Activated CD8-positive, alpha-beta memory T cell treated with anti-CD3 and anti-CD28 coated beads, Interleukin-2, amount 50 U/mL, for 1 hour (primary cell): ENCODE measurements around the gene SNX25.
"Not testable (repeated sequence)": the region's sequence is repeated elsewhere in the genome, so short reads cannot be mapped to it uniquely, and the experiment has no call there.

Source experiments
- DNase-seq: peaks from one replicate; pipeline ENCODE4 v3.0.0-alpha.2; 2020; ENCODE audit errors: extremely low read depth

Gene SNX25

GRCh38 chr4:185235119-185235842, 25.9 kb downstream of the SNX25 start:
- DNase-seq, result no peak

GRCh38 chr4:185235843-185236503, 26.6 kb downstream of the SNX25 start:
- no peak for DNase-seq

- no peak for DNase-seq
Observed at GRCh38 chr4:185237175-185237574, 27.8 kb downstream of the SNX25 start.

DNA sequence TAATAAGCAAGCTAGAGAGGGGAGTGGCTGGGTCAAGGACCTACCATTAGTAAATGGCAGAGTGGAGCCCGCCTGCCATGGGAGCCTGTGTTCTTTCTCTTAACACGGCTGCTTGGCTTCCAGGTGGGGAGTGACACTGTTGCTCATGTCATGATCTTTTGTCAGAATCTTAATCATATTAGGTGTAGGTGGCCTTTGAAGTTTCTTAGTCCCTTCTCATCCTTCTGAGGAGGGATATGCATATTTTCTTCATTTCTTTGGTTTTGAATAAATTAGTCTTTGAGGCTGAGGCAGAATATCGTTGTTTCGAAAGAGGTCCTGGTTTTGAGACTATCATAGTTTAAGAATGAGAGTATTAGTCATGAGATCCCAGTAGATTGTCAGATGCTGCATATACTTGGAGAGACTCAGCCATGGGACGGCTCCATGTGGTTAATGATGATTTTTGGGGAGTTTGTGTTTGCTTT, 28.9 kb downstream of the SNX25 start:
- DNase-seq, result no peak

GRCh38 chr4:185238750-185239149, 29.4 kb downstream of the SNX25 start:
- no peak for DNase-seq

- not testable (repeated sequence) for DNase-seq
Observed at GRCh38 chr4:185240486-185240885, 31.1 kb downstream of the SNX25 start.

DNA sequence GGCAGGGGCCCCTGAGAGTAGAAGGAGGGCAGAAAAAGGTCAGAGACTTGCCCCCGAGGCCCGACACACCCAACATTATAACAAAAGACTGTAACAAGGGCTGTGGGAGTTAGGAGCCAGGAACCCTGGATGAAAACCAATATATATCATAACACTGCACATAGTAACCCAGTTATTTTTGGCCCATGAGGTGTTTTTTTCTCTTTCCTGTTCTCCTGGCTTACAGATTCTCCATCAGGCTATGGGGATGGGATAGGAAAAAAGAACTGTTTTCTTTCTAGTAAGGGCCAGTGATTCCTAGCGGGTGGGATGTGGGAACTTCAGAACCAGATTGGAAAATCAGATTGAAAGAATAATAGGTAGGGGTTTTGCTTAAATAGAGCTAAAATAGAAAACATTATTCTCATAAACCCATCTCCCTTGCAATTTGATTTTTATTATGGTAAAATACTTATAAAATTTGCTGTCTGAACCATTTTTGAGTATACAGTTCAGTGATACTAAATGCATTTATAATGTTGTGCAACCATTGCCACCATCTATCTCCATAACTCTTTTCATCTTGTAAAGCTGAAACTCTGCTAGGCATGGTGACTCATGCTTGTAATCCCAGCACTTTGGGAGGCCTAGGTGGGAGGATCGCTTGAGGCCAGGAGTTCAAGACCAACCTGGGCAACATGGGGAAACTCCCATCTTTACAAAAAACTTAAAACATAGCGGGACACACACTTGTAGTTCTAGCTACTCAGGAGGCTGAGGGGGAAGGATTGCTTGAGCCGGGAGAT, 33.5 kb downstream of the SNX25 start:
- no peak for DNase-seq

GRCh38 chr4:185243879-185244278, 34.5 kb downstream of the SNX25 start:
- no peak for DNase-seq

DNA sequence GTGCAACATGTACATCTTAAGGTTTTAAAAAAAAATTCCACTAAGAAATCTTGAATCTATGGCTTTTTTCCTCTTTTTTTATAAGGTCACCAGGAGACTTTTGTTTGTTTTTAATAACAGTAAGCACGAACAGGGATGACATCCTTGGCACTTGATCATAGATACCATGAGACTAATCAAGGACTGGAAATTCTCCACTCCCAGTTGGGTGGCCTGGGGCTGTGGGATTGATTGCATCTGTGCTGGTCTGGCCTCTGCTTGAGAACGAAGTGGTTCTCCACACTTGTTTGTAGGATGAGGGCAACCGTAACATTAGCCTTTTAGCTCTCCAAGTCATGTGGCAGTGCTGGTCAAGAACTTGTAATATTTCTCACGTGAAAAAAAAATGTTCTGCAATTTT, 35.4 kb downstream of the SNX25 start:
- DNase-seq, result no peak

- DNase-seq, result no peak
Observed at GRCh38 chr4:185246453-185246852, 37.1 kb downstream of the SNX25 start.

DNA sequence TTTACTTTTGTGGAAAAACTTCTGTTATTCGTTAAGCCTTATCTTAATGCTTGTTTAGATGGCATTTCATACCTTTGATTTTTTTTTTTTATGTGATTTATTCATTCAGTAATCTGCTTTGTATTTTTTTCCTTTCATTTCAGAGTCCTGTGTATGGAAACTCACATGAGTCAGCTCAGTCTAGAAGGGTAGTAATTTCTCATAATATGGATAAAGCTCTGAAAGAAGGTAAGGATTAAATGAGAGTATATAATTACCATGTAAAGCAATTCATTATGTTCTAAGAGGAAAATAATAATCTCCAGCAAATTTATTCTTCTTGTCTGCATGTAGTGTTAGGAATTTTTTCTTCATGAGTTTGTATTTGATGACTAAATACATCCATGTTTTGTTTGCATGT, 37.8 kb downstream of the SNX25 start:
- DNase-seq, result no peak

DNA sequence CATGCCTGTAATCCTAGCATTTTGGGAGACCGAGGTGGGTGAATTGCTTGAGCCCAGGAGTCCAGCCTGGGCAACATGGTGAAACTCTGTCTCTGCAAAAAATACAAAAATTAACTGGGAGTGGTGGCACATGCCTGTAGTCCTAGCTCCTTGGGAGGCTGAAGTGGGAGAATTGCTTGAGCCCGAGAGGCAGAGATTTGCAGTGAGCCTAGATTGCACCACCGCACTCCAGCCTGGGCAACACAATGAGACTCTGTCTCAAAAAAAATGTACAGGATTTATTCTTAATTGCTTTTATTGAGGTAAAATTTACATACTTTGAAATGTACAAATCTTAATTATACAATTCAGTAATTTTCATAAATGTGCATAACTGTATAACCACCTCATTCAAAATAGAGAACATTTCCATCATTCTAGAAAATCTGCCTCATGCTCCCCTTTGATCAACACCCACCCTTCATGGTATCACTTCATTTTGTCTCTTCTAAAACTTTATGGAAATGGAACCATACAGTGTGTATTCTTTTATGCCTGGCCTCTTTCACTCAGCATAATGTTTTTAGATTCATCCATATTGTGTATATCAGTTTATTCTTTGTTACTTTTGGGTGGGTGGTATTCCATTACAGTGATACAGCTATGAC, 39.1 kb downstream of the SNX25 start:
- no peak for DNase-seq

DNA sequence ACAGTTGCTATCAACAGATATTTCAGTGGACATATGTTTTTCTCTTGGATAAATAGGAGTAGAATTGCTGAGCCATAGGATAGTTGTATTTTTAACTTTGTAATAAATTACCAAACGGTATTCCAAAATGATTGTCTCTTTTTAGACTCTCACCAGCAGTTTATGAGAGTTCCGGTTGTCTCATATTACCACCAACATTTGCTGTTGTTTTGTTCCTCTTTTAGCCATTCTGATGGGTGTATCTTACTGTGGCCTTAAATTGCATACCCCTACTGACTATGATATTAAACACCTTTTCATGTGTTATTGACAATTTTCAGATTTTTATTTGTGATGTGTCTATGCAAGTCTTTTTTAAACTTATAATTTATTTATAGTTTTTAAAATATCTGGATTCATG, 39.7 kb downstream of the SNX25 start:
- DNase-seq, result no peak

GRCh38 chr4:185254434-185254833, 45.0 kb downstream of the SNX25 start:
- no peak for DNase-seq

- DNase-seq, result no peak
Observed at GRCh38 chr4:185255868-185256267, 46.5 kb downstream of the SNX25 start.

DNA sequence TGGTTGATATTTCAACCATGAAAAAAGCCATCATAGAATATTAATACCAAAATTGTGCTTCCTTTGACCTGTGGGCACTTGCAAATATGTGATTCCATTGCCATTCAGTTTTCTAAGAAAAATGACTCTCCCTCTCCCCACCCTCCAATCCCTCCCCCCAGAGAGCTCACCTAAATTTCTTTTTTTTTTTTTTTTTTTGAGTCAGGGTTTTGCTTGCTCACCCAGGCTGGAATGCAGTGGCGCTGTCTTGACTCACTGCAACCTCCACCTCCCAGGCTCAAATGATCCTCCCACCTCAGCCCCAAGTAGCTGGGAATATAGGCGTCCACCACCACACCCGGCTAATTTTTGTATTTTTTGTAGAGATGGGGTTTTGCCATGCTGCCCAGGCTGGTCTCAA, 47.0 kb downstream of the SNX25 start:
- DNase-seq, result no peak

DNA sequence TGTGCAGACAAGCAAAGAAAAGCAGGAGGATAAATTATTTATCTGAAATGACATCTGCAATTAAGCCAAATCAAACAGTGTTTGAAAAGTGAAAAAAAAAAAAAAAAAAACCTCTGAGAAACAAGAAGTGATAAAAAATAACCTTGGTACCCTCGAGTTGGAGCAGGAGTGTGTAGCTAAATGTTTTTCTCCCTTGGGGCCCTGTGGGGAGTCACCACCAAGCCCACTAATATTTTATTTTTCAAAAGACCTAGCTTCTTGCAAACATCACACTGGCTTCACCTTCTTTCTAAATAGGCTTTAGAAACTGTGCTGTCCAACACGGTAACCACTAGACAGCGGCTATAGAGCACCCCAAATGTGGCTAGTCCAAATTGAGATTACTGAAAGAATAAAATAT, 47.7 kb downstream of the SNX25 start:
- no peak for DNase-seq

GRCh38 chr4:185257694-185258093, 48.3 kb downstream of the SNX25 start:
- DNase-seq, result no peak

- DNase-seq, result not testable (repeated sequence)
Observed at GRCh38 chr4:185258741-185259140, 49.3 kb downstream of the SNX25 start.

GRCh38 chr4:185259719-185260118, 50.3 kb downstream of the SNX25 start:
- DNase-seq, result no peak

DNA sequence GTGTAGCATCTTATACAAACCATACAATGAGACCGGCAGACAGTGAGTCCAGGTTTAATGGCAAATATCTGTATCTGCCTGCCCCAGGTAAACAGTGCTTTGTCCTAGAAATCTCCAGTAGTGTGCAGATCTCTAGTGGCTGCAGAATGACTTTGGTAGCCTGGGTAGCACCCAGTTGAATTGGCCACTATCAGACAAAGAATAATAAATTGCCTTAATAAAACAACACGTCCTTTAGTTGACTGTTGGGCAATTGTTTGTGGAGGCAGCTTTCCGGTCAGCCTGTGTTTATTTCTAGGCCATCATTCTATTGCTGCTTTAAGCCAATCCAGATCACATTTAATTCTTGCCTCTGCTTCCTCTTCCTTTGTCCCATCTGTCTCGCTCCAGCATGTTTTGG, 52.5 kb downstream of the SNX25 start:
- DNase-seq, result no peak

GRCh38 chr4:185263419-185263818, 54.0 kb downstream of the SNX25 start:
- no peak for DNase-seq
